ENCODE results near the gene LSM14A. TPM values are rescaled to one million over a fixed set of nuclear protein-coding genes. Genes with fewer than 3 reads are reported as not detected.

LSM14A gene
- total RNA-seq, 3 donors from 2014 or later = 106 to 129 (median 126) TPM

DNA sequence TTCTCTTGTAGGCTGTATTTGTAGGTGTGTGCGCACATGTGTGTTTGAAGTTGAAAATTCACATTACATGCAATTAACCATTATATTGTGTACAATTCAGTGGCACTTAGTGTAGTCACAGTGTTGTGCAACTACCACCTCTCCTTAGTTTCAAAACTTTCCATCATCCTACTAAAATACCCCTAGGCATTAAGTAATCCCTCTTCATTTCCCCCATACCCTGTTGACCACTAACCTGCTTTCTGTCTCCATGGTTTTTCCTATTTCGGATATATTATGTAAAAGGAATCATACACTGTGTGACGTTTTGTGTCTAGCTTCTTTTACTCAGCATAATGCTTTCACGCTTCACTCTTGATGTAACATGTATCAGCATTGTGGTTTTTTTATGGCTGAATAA lies 16.1 kb downstream of the LSM14A start:
- no peak for TF ChIP-seq CTCF (IDR thresholded peaks at IDR 0.05)
- no peak for TF ChIP-seq POLR2A (IDR thresholded peaks at IDR 0.05)
- TF ChIP-seq POLR2AphosphoS5 (IDR thresholded peaks at IDR 0.05) = no peak
- Histone ChIP-seq H3K9me3 (no peaks in the 10 kb centered on the region), H3K4me1 (no peaks in the 10 kb centered on the region), H3K4me3 (no peak overlapping the region), H3K36me3 (no peaks in the 10 kb centered on the region), H3K27me3 (no peaks in the 10 kb centered on the region), H3K27ac (no peak overlapping the region)
- DNase-seq (ENCODE audit: low spot score in 2 of 2) = no peak
- intact Hi-C loops (cut with DNase I; ENCODE audit: low total_unique reads) = no loop called here

DNA sequence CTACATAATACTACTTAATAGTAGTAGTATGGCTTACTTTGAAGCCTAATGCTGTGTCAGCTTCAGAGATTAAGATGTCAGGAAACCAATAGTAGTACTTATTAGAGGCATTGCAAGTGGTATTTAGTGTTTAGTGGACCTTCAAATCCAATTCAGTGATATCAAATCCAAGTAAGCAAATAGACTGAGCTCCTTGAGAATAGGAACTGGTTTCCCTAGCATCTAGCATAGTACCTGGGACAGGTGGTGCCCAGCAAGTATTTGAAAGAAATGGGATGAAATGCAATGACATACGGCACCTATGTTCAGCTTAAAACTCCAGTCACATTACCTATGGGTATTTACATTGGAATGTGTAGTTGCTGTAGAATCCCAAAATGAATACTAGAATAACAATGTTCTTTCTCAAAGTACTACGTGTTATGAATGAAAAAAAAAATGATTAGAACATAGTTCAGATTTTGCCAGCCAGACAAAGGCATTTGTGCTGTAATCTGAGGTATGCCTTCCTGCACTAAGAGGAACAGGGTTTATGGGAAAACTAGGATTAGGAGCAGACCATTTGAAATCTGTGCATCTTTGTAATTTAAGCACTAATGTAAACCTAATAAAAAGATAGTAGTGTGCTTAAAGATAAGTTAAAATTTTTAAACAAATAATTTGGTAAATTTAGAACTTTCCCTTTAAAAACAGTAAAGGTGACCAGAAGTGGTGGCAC lies 17.1 kb downstream of the LSM14A start:
- intact Hi-C loops (cut with DNase I; ENCODE audit: low total_unique reads) = no loop called here
- H3K36me3 ChIP-seq = no peaks in the 10 kb centered on the region
- TF ChIP-seq POLR2A (IDR thresholded peaks at IDR 0.05) (no peak), POLR2AphosphoS5 (IDR thresholded peaks at IDR 0.05) (no peak), CTCF (IDR thresholded peaks at IDR 0.05) (no peak)
- no peaks in the 10 kb centered on the region for H3K9me3 ChIP-seq
- no peak for DNase-seq (ENCODE audit: low spot score in 2 of 2)
- no peaks in the 10 kb centered on the region for H3K4me1 ChIP-seq
- H3K4me3 ChIP-seq = no peak overlapping the region
- no peaks in the 10 kb centered on the region for H3K27me3 ChIP-seq
- H3K27ac ChIP-seq = no peak overlapping the region

- TF ChIP-seq CTCF (IDR thresholded peaks at IDR 0.05) (no peak), POLR2AphosphoS5 (IDR thresholded peaks at IDR 0.05) (no peak), POLR2A (IDR thresholded peaks at IDR 0.05) (no peak)
- Histone ChIP-seq H3K36me3 (no peaks in the 10 kb centered on the region), H3K4me3 (no peak overlapping the region), H3K27me3 (no peaks in the 10 kb centered on the region), H3K9me3 (no peaks in the 10 kb centered on the region), H3K4me1 (no peaks in the 10 kb centered on the region), H3K27ac (no peak overlapping the region)
- no peak for DNase-seq (ENCODE audit: low spot score in 2 of 2)
- intact Hi-C loops (cut with DNase I; ENCODE audit: low total_unique reads) = no loop called here
These were observed 17.7 kb downstream of the LSM14A start for GRCh38 chr19:34189917-34190425.

DNA sequence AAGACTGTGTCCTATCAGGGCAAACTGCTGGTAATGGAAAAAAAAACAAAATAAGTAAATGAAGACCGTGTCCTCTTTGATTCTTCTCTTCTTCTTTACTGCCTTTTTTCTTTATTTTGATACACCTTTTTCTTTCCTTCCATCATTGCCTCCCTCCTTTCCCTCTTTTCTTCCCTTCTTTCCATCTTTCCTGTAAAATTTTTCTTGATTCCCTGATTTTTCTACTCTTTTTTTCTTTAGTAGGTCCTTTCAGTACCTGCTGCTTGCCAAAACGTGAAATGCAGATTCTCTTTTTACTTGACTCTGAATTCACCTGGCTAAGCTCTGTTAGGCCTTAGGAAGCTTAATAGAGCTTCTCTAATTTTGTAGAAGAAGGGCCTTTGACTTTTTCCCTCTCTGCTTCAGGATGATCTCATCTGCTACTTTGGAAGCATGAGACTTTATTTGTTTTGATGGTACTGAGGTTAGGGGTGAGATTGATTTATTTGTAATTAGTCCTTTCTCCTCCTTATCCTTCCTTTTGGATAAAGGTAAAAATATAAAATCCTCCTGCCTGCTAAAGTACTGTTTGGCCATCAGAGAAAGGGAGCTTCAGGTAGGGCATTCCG lies 19.2 kb downstream of the LSM14A start:
- Histone ChIP-seq H3K27me3 (no peaks in the 10 kb centered on the region), H3K27ac (no peak overlapping the region), H3K36me3 (no peaks in the 10 kb centered on the region), H3K9me3 (no peaks in the 10 kb centered on the region), H3K4me3 (no peak overlapping the region), H3K4me1 (no peaks in the 10 kb centered on the region)
- DNase-seq (ENCODE audit: low spot score in 2 of 2) = no peak
- intact Hi-C loops (cut with DNase I; ENCODE audit: low total_unique reads) = no loop called here
- no peak for TF ChIP-seq POLR2A (IDR thresholded peaks at IDR 0.05)
- no peak for TF ChIP-seq POLR2AphosphoS5 (IDR thresholded peaks at IDR 0.05)

DNA sequence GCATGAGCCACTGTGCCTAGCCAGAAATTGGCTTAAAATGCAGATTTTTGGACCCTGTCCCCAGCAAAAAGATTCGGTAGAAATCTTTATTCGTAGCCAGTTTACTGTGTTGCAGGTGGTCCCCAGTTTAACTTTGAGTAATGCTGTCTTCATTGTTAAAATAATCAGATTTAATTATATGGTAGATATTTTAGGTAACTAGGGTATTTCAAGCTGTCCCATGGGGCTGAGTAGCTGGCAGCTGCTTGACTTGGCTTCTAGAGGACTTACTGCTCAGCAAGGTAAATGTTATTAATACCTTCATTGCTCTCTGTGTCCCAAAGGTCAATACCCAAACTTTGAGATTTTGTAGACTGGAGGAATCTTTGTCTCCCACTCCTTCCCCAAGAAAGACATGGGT lies 21.1 kb downstream of the LSM14A start:
- no peak overlapping the region for H3K27ac ChIP-seq
- intact Hi-C loops (cut with DNase I; ENCODE audit: low total_unique reads) = no loop called here
- no peaks in the 10 kb centered on the region for H3K4me1 ChIP-seq
- no peaks in the 10 kb centered on the region for H3K9me3 ChIP-seq
- DNase-seq (ENCODE audit: low spot score in 2 of 2) = no peak
- H3K36me3 ChIP-seq = no peaks in the 10 kb centered on the region
- H3K27me3 ChIP-seq = no peaks in the 10 kb centered on the region
- TF ChIP-seq CTCF (IDR thresholded peaks at IDR 0.05) (no peak), POLR2AphosphoS5 (IDR thresholded peaks at IDR 0.05) (no peak), POLR2A (IDR thresholded peaks at IDR 0.05) (no peak)
- H3K4me3 ChIP-seq = no peak overlapping the region

Data from breast epithelium (tissue), 4 donors.